ENCODE results near the gene SPATA21. TPM values are rescaled to one million over a fixed set of nuclear protein-coding genes. Genes with fewer than 3 reads are reported as not detected.

SPATA21 gene
- total and polyA plus RNA-seq, 2 experiments from 2014 or later: 2.6 TPM; not detected in 1

- H3K4me2 ChIP-seq: no peak overlapping the region
- DNase-seq (ENCODE audit: low spot score) (no peak), ATAC-seq (no peak)
- H3K9me3 Mint-ChIP-seq: no peaks in the 10 kb centered on the region; the same call in 2 of the 3 replicates
- peaks cover 7% of the 10 kb centered on the region for H3K27me3 Mint-ChIP-seq (ENCODE audit: insufficient read depth, low read depth, poor library complexity)
- no peak overlapping the region for H3K4me3 Mint-ChIP-seq
- H3K27ac Mint-ChIP-seq: no peak overlapping the region
- no peaks in the 10 kb centered on the region for H3K79me2 ChIP-seq (replicated peaks; ENCODE audit: insufficient read depth)
- no peaks in the 10 kb centered on the region for H3K27me3 ChIP-seq (ENCODE audit: insufficient read depth)
- no peaks in the 10 kb centered on the region for H3K36me3 Mint-ChIP-seq (ENCODE audit: low read depth)
- no peaks in the 10 kb centered on the region for H3F3A ChIP-seq (replicated peaks; ENCODE audit: low read depth)
- H3K27ac ChIP-seq (ENCODE audit: low read depth): no peak overlapping the region
- no peaks in the 10 kb centered on the region for H3K4me1 ChIP-seq (ENCODE audit: insufficient read depth)
- no peaks in the 10 kb centered on the region; the same call in 1 of the 2 replicates for H4K20me1 ChIP-seq (replicated peaks; ENCODE audit: insufficient read depth)
- TF ChIP-seq EZH2 (IDR thresholded peaks at IDR 0.05; ENCODE audit: low read depth, unreplicated experiment): no peak
- no peak for TF ChIP-seq CREB1 (CRISPR knock-in tag; IDR thresholded peaks at IDR 0.05; ENCODE audit: low read depth)
- TF ChIP-seq POLR2AphosphoS5 (IDR thresholded peaks at IDR 0.05; ENCODE audit: low read depth): no peak
- no peak for TF ChIP-seq ZNF114 (CRISPR knock-in tag; IDR thresholded peaks at IDR 0.05)
- TF ChIP-seq ZNF331 (CRISPR knock-in tag; IDR thresholded peaks at IDR 0.05; ENCODE audit: low read depth): no peak
- TF ChIP-seq STAT1 (IDR thresholded peaks at IDR 0.05; ENCODE audit: unreplicated experiment): no peak
- TF ChIP-seq REST (IDR thresholded peaks at IDR 0.05; ENCODE audit: unreplicated experiment): no peak
- TF ChIP-seq NANOG (IDR thresholded peaks at IDR 0.05; ENCODE audit: borderline replicate concordance): no peak
- TF ChIP-seq EZH2phosphoT487 (IDR thresholded peaks at IDR 0.05; ENCODE audit: unreplicated experiment): no peak
- TF ChIP-seq, protein P1, sequence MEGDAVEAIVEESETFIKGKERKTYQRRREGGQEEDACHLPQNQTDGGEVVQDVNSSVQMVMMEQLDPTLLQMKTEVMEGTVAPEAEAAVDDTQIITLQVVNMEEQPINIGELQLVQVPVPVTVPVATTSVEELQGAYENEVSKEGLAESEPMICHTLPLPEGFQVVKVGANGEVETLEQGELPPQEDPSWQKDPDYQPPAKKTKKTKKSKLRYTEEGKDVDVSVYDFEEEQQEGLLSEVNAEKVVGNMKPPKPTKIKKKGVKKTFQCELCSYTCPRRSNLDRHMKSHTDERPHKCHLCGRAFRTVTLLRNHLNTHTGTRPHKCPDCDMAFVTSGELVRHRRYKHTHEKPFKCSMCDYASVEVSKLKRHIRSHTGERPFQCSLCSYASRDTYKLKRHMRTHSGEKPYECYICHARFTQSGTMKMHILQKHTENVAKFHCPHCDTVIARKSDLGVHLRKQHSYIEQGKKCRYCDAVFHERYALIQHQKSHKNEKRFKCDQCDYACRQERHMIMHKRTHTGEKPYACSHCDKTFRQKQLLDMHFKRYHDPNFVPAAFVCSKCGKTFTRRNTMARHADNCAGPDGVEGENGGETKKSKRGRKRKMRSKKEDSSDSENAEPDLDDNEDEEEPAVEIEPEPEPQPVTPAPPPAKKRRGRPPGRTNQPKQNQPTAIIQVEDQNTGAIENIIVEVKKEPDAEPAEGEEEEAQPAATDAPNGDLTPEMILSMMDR (conservative IDR thresholded peaks at IDR 0.05; ENCODE audit: low read depth in 2 of 2): no peak
- no peak for TF ChIP-seq ZNF462 (CRISPR knock-in tag; IDR thresholded peaks at IDR 0.05)
- H3K36me3 ChIP-seq (ENCODE audit: insufficient read depth): no peaks in the 10 kb centered on the region
- no peak overlapping the region for H3K4me3 ChIP-seq
- H3K9me2 ChIP-seq (ENCODE audit: insufficient read depth): no peaks in the 10 kb centered on the region
- H3K4me1 Mint-ChIP-seq: no peaks in the 10 kb centered on the region
- H2AFZ ChIP-seq: no peak overlapping the region
Measured at GRCh38 chr1:16402742-16403141, 34.5 kb downstream of the SPATA21 start.
